C4-2B (cell line): Measurements from ENCODE around the gene AQP9.

Experiments
- CTCF ChIP-seq: fragments of 450-650 bp; conservative IDR thresholded peaks from 2 replicates; pipeline ENCODE4 v1.5.1; 2017; ENCODE audit warnings: mild to moderate bottlenecking
- ZFX ChIP-seq: fragments of 450-650 bp; IDR thresholded peaks from 2 replicates; pipeline ENCODE4 v1.6.1; 2017

GRCh38 chr15:58224068-58224467 lies 85.9 kb downstream of the AQP9 start:
- TF ChIP-seq CTCF = no peak
- no peak for TF ChIP-seq ZFX
